ENCODE measurements around the gene PFKFB3. TPM values are rescaled to one million over a fixed set of nuclear protein-coding genes. Genes with fewer than 3 reads are reported as not detected.
"Not testable (repeated sequence)": the region's sequence is repeated elsewhere in the genome, so short reads cannot be mapped to it uniquely, and the experiment has no call there.

The PFKFB3 gene
- total and polyA plus RNA-seq, 2 of the 13 experiments (the other 11 are each of a cell fraction or from before 2014, with no cell fraction given): 1.2 to 13.3 TPM

DNA sequence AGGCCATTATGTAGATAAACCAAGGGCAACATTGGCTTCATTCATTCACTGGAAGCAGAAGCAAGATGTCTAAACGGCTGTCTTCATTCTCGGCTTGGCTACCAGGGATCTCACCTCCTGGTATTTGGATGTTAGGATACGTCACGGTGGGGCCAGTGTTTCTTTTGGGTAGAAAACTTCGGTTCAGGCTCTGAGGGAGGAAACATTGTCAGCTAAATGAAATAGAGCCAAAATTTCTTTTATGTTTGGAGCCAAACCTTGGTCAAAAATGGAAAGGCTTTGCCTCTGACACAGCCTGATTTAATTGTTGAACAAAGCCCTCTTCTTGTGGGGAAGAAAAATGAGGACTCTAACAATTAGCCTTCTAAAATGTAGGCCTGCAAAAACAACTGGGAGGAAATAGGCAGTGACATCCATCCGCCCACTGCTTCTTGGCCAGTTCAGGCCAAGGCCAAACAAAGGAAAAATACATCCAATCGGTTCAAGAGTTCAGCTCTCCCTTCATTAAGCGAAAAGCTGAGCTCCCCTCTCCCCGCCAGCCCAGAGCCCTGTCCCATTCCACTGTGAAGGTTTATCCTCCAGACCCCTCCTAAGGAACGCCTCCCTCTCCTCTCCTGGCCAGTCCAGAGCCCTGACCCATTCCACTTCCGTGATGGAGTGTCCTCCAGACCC is 44.4 kb downstream of the PFKFB3 start (continued):
- TF ChIP-seq PPARG (CRISPR knock-in tag; conservative IDR thresholded peaks at IDR 0.05): no peak

DNA sequence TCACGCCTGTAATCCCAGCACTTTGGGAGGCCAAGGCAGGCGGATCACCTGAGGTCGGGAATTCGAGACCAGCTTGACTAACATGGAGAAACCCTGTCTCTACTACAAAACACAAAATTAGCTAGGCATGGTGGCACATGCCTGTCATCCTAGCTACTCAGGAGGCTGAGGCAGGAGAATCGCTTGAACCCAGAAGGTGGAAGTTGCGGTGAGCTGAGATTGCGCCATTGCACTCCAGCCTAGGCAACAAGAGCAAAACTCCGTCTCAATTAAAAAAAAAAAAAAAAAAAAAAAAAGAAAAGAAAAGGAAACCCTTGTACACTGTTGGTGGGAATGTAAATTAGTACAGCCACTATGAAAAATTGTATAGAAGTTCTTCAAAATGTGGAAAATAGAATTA is 46.2 kb downstream of the PFKFB3 start:
- BruUV-seq (replicated peaks); POLR2A ChIA-PET; H3K9me3 ChIP-seq (ENCODE audit: low read length); in situ Hi-C loops (cut with HindIII; ENCODE audit: extremely low pct_ligation_motif_present, low pct_unique_long_range_greater_than_20kb); H3K9ac ChIP-seq (ENCODE audit: insufficient read depth, low read depth, low read length); DNase-seq (ENCODE audit: low spot score); H3K36me3 ChIP-seq (replicated peaks in 1 of 2; ENCODE audit: control insufficient read depth in 1 of 2, insufficient read depth in 2 of 2, low read length in 2 of 2); H3K27me3 ChIP-seq (ENCODE audit: control insufficient read depth in 1 of 2, insufficient read depth in 2 of 2, low read length in 2 of 2); H3K4me2 ChIP-seq (ENCODE audit: low read depth, low read length); H4K20me1 ChIP-seq (ENCODE audit: insufficient read depth, low read length); CTCF ChIA-PET (ENCODE audit: low intra/inter-chr PET ratio, low total read pairs); ATAC-seq; intact Hi-C loops (cut with micrococcal nuclease; ENCODE audit: unreplicated experiment); H3K4me3 ChIP-seq (replicated peaks in 1 of 3; ENCODE audit: insufficient read depth in 1 of 3, low read depth in 2 of 3, low read length in 3 of 3); FAIRE-seq; H3K27ac ChIP-seq (ENCODE audit: extremely low read length, insufficient read depth, low read length); H3K79me2 ChIP-seq (ENCODE audit: insufficient read depth, low read length); H2AFZ ChIP-seq (ENCODE audit: low read length): not testable (repeated sequence)
- peaks cover 12% of the 10 kb centered on the region for H3K4me1 ChIP-seq (ENCODE audit: insufficient read depth, low read length)
- 82% methylated on average over 8 of the region's 8 CpGs for WGBS (ENCODE audit: low lambda C conversion rate)

DNA sequence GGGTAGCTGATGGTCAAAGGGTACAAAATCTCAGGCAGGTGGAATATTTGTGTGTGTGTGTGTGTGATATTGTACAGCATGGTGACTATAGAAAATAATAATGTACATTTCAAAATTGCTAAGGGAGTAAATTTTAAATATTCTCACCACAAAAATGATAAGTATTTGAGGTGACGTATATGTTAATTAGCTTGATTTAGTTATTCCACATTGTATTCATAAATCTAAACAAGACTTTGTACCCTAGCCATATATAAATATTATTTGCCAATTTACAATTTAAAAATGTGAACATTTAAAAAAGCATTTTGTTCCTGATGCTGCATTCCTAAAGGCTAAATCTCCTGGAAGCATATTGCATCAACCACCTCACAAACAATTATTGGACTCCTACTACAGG is 47.0 kb downstream of the PFKFB3 start:
- H4K20me1 ChIP-seq (ENCODE audit: insufficient read depth, low read length): no peaks in the 10 kb centered on the region
- POLR2A ChIA-PET: no interaction called here
- H3K9ac ChIP-seq (ENCODE audit: insufficient read depth, low read depth, low read length): no peak overlapping the region
- no peaks in the 10 kb centered on the region for H3K79me2 ChIP-seq (ENCODE audit: insufficient read depth, low read length)
- 0 out of 5 replicates have a peak, but pooled peaks cover 0 to 5% of the 10 kb centered on the region in 2 experiments for H3K27me3 ChIP-seq (ENCODE audit: control insufficient read depth in 1 of 2, insufficient read depth in 2 of 2, low read length in 2 of 2)
- H3K4me2 ChIP-seq (ENCODE audit: low read depth, low read length): no peak overlapping the region
- no peaks in the 10 kb centered on the region for H3K36me3 ChIP-seq (replicated peaks in 1 of 2; ENCODE audit: control insufficient read depth in 1 of 2, insufficient read depth in 2 of 2, low read length in 2 of 2)
- in situ Hi-C loops (cut with HindIII; ENCODE audit: extremely low pct_ligation_motif_present, low pct_unique_long_range_greater_than_20kb) (no loop called here), intact Hi-C loops (cut with micrococcal nuclease; ENCODE audit: unreplicated experiment) (no loop called here)
- FAIRE-seq (no peak), DNase-seq (ENCODE audit: low spot score) (no peak), ATAC-seq (no peak)
- WGBS (ENCODE audit: low lambda C conversion rate): 98% methylated on average over 1 of the region's 1 CpG
- CTCF ChIA-PET (ENCODE audit: low intra/inter-chr PET ratio, low total read pairs): no interaction called here
- H2AFZ ChIP-seq (ENCODE audit: low read length): no peak overlapping the region
- BruUV-seq (replicated peaks): no TSS peak
- peaks cover 12% of the 10 kb centered on the region for H3K4me1 ChIP-seq (ENCODE audit: insufficient read depth, low read length)
- no peak overlapping the region for H3K27ac ChIP-seq (ENCODE audit: extremely low read length, insufficient read depth, low read length)
- H3K4me3 ChIP-seq (replicated peaks in 1 of 3; ENCODE audit: insufficient read depth in 1 of 3, low read depth in 2 of 3, low read length in 3 of 3): no peak overlapping the region
- H3K9me3 ChIP-seq (ENCODE audit: low read length): no peaks in the 10 kb centered on the region
- TF ChIP-seq ELF3 (CRISPR knock-in tag; IDR thresholded peaks at IDR 0.05): no peak
- TF ChIP-seq ZNF83 (CRISPR knock-in tag; IDR thresholded peaks at IDR 0.05; ENCODE audit: borderline replicate concordance): no peak
- no peak for TF ChIP-seq IKZF1 (IDR thresholded peaks at IDR 0.05)
- no peak for TF ChIP-seq ZSCAN30 (CRISPR knock-in tag; IDR thresholded peaks at IDR 0.05)
- no peak for TF ChIP-seq RCOR2 (CRISPR knock-in tag; IDR thresholded peaks at IDR 0.05)
- TF ChIP-seq MIER3 (CRISPR knock-in tag; IDR thresholded peaks at IDR 0.05; ENCODE audit: borderline replicate concordance): no peak
- TF ChIP-seq, protein P1, sequence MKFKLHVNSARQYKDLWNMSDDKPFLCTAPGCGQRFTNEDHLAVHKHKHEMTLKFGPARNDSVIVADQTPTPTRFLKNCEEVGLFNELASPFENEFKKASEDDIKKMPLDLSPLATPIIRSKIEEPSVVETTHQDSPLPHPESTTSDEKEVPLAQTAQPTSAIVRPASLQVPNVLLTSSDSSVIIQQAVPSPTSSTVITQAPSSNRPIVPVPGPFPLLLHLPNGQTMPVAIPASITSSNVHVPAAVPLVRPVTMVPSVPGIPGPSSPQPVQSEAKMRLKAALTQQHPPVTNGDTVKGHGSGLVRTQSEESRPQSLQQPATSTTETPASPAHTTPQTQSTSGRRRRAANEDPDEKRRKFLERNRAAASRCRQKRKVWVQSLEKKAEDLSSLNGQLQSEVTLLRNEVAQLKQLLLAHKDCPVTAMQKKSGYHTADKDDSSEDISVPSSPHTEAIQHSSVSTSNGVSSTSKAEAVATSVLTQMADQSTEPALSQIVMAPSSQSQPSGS (CRISPR knock-in tag; IDR thresholded peaks at IDR 0.05): no peak
- TF ChIP-seq, protein P2, sequence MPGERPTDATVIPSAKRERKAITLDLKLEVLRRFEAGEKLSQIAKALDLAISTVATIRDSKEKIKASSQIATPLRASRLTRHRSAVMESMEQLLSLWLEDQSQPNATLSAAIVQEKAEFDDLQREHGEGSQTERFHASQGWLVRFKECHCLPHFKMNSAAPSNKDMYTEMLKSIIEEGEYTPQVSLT (CRISPR knock-in tag; IDR thresholded peaks at IDR 0.05; ENCODE audit: borderline replicate concordance, low read depth): no peak
- TF ChIP-seq SRSF4 (IDR thresholded peaks at IDR 0.05; ENCODE audit: low read depth, low read length, poor library complexity, severe bottlenecking): no peak
- TF ChIP-seq ZNF619 (CRISPR knock-in tag; IDR thresholded peaks at IDR 0.05): no peak
- no peak for TF ChIP-seq ZKSCAN5 (CRISPR knock-in tag; IDR thresholded peaks at IDR 0.05)
